ENCODE data around the gene ANKS1B.

DNA sequence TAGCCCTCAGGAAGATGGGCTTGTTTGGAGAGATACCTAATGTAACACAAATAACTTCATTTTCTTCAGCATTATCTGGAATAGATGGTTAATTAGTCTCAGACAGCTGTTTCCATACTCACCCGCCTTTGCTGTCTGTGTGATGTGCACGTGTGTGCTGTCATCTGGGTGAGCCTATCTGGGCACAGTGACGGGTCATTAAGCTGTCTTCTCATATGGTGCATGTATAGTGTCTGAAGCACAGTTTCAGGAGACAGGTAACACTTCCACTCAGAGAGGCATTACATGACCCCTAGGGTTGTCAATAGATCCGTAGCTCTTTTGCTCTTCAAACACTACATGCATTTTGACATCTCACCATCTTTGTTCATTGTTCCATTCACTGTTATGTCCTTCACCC lies 846.3 kb downstream of the ANKS1B start:
- TF ChIP-seq, protein P1, sequence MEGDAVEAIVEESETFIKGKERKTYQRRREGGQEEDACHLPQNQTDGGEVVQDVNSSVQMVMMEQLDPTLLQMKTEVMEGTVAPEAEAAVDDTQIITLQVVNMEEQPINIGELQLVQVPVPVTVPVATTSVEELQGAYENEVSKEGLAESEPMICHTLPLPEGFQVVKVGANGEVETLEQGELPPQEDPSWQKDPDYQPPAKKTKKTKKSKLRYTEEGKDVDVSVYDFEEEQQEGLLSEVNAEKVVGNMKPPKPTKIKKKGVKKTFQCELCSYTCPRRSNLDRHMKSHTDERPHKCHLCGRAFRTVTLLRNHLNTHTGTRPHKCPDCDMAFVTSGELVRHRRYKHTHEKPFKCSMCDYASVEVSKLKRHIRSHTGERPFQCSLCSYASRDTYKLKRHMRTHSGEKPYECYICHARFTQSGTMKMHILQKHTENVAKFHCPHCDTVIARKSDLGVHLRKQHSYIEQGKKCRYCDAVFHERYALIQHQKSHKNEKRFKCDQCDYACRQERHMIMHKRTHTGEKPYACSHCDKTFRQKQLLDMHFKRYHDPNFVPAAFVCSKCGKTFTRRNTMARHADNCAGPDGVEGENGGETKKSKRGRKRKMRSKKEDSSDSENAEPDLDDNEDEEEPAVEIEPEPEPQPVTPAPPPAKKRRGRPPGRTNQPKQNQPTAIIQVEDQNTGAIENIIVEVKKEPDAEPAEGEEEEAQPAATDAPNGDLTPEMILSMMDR (IDR thresholded peaks at IDR 0.05): no peak
- no peak for TF ChIP-seq POLR2A (IDR thresholded peaks at IDR 0.05)
